ENCODE results near the gene ATF2. TPM values are rescaled to one million over a fixed set of nuclear protein-coding genes. Genes with fewer than 3 reads are reported as not detected.

Gene ATF2
- total and polyA plus RNA-seq, 2 donors (not counting 1 experiment from before 2014, with no cell fraction given), result 52.7 to 64.5 TPM

DNA sequence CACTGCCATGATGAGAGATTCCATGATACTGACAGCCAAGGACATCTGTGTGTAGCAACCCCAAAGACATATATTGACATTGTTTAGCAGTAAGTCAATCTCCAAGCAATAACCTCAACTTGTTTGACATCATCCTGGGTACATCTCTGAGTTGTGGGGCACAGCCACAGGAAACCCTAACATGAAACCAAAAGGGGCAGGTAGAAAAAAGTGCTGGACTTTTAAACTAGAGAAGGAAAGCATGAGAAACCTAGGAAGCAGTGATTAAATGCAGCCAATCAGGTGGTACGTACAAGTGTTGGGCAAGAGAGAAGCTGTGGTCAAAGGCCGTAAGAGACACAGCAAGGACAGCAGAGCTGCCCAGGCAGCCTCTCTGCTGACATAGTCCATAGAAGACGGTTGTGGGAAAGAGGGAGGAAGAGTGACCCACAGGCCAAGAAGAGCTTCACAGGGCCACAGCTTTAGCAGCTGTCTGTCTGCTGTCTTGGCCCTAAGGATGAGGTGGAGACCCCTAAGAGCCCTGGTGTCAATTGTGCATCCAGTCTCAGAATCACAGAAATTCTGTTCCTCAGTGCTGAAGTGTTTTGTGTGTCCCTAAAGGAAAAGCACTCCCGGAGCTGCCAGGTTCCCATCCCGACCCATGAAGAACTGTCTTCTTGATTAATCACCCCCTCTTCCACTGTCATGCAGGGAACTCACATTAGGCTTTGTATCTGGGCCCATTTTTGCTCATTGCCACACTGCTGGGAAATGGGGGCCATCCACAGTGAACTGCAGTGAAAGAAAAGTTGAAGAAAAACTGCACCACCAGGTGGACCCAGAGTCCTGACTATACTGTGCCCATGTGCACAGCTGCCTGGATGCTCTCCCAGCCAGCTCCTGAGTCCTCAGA is 137.4 kb downstream of the ATF2 start:
- H2AFZ ChIP-seq (ENCODE audit: low read length), result no peak overlapping the region
- no peak overlapping the region for H3K4me3 ChIP-seq (replicated peaks in 1 of 4; ENCODE audit: control extremely low read depth in 1 of 4, insufficient read depth in 1 of 4, low read depth in 3 of 4, low read length in 4 of 4)
- H3K9me3 ChIP-seq (ENCODE audit: control insufficient read depth, insufficient read depth, low read depth, low read length), result no peaks in the 10 kb centered on the region
- H4K20me1 ChIP-seq (ENCODE audit: control insufficient read depth, extremely low read depth, insufficient read depth, low read length), result no peaks in the 10 kb centered on the region
- no peak overlapping the region for H3K9ac ChIP-seq (ENCODE audit: insufficient read depth, low read length)
- no peaks in the 10 kb centered on the region for H3K27me3 ChIP-seq (ENCODE audit: control insufficient read depth, insufficient read depth, low read length)
- no peaks in the 10 kb centered on the region for H3K36me3 ChIP-seq (ENCODE audit: control insufficient read depth, insufficient read depth, low read length)
- TF ChIP-seq, protein P1, sequence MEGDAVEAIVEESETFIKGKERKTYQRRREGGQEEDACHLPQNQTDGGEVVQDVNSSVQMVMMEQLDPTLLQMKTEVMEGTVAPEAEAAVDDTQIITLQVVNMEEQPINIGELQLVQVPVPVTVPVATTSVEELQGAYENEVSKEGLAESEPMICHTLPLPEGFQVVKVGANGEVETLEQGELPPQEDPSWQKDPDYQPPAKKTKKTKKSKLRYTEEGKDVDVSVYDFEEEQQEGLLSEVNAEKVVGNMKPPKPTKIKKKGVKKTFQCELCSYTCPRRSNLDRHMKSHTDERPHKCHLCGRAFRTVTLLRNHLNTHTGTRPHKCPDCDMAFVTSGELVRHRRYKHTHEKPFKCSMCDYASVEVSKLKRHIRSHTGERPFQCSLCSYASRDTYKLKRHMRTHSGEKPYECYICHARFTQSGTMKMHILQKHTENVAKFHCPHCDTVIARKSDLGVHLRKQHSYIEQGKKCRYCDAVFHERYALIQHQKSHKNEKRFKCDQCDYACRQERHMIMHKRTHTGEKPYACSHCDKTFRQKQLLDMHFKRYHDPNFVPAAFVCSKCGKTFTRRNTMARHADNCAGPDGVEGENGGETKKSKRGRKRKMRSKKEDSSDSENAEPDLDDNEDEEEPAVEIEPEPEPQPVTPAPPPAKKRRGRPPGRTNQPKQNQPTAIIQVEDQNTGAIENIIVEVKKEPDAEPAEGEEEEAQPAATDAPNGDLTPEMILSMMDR (conservative IDR thresholded peaks at IDR 0.05 in 1 of 2, IDR thresholded peaks at IDR 0.05 in 1 of 2; ENCODE audit: low read depth in 1 of 2, low read length in 2 of 2), result peak; percentile 48
- TF ChIP-seq EZH2 (IDR thresholded peaks at IDR 0.05; ENCODE audit: low read length, missing control alignments), result no peak
- peak; percentile 37 to 59 for DNase-seq (ENCODE audit: low read depth in 2 of 2)
- H3K27ac ChIP-seq (ENCODE audit: insufficient read depth, low read length), result no peak overlapping the region
- peaks cover 2% of the 10 kb centered on the region for H3K4me1 ChIP-seq (ENCODE audit: control insufficient read depth, extremely low read depth, insufficient read depth, low read length)
- no peak overlapping the region for H3K4me2 ChIP-seq (ENCODE audit: extremely low read depth, insufficient read depth, low read length)
- no peaks in the 10 kb centered on the region for H3K79me2 ChIP-seq (ENCODE audit: control insufficient read depth, insufficient read depth, low read length)

DNA sequence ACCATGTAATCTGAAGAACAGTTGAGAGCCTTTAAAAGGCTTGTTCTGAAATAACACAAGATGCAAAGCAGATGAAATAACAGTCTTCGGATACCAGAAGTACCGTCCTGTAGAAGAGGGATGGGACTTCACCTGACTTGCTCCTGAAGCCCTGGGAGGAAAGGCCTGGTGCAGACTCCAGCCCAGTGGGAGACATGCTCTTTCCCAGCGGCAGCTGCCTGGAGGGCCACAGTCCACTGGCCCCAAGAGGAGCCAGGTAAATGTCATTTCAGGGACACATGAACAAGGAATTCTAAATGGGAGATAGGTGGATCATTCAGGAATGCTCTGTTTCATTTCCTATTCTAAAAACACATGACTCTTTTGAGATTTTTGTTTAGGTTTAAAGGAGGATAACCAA is 140.2 kb downstream of the ATF2 start:
- no peaks in the 10 kb centered on the region for H3K9me3 ChIP-seq (ENCODE audit: control insufficient read depth, insufficient read depth, low read depth, low read length)
- DNase-seq (ENCODE audit: low read depth in 2 of 2), result no peak
- TF ChIP-seq, protein P1 (conservative IDR thresholded peaks at IDR 0.05 in 1 of 2, IDR thresholded peaks at IDR 0.05 in 1 of 2; ENCODE audit: low read depth in 1 of 2, low read length in 2 of 2), result no peak
- no peak for TF ChIP-seq EZH2 (IDR thresholded peaks at IDR 0.05; ENCODE audit: low read length, missing control alignments)
- H2AFZ ChIP-seq (ENCODE audit: low read length), result no peak overlapping the region
- no peak overlapping the region for H3K9ac ChIP-seq (ENCODE audit: insufficient read depth, low read length)
- no peaks in the 10 kb centered on the region for H3K36me3 ChIP-seq (ENCODE audit: control insufficient read depth, insufficient read depth, low read length)
- no peak overlapping the region for H3K27ac ChIP-seq (ENCODE audit: insufficient read depth, low read length)
- no peak overlapping the region for H3K4me2 ChIP-seq (ENCODE audit: extremely low read depth, insufficient read depth, low read length)
- H4K20me1 ChIP-seq (ENCODE audit: control insufficient read depth, extremely low read depth, insufficient read depth, low read length), result no peaks in the 10 kb centered on the region
- no peak overlapping the region for H3K4me3 ChIP-seq (replicated peaks in 1 of 4; ENCODE audit: control extremely low read depth in 1 of 4, insufficient read depth in 1 of 4, low read depth in 3 of 4, low read length in 4 of 4)
- peaks cover 2% of the 10 kb centered on the region for H3K4me1 ChIP-seq (ENCODE audit: control insufficient read depth, extremely low read depth, insufficient read depth, low read length)
- H3K27me3 ChIP-seq (ENCODE audit: control insufficient read depth, insufficient read depth, low read length), result no peaks in the 10 kb centered on the region
- H3K79me2 ChIP-seq (ENCODE audit: control insufficient read depth, insufficient read depth, low read length), result no peaks in the 10 kb centered on the region

DNA sequence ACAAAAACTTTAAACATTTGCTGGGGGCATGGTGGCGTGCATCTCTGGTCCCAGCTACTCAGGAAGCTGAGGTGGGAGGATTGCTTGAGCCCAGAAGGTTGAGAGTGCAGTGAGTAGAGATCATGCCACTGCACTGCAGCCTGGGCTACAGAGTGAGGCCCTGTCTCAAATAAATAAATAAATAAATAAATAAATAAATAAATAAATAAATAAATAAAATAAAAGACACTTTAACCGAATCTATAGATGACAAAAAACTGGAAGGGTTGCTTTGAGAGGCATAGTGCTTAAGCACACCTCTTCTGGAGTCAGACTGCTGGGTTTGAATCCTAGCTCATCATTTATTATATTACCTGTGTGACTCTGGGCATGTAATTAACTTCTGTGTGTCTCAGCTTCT is 141.6 kb downstream of the ATF2 start:
- H3K27me3 ChIP-seq (ENCODE audit: control insufficient read depth, insufficient read depth, low read length), result no peaks in the 10 kb centered on the region
- H3K9ac ChIP-seq (ENCODE audit: insufficient read depth, low read length), result no peak overlapping the region
- H3K27ac ChIP-seq (ENCODE audit: insufficient read depth, low read length), result no peak overlapping the region
- H3K4me2 ChIP-seq (ENCODE audit: extremely low read depth, insufficient read depth, low read length), result no peak overlapping the region
- TF ChIP-seq EZH2 (IDR thresholded peaks at IDR 0.05; ENCODE audit: low read length, missing control alignments), result no peak
- TF ChIP-seq, protein P1 (conservative IDR thresholded peaks at IDR 0.05 in 1 of 2, IDR thresholded peaks at IDR 0.05 in 1 of 2; ENCODE audit: low read depth in 1 of 2, low read length in 2 of 2), result no peak
- H3K79me2 ChIP-seq (ENCODE audit: control insufficient read depth, insufficient read depth, low read length), result no peaks in the 10 kb centered on the region
- DNase-seq (ENCODE audit: low read depth in 2 of 2), result no peak
- H3K4me3 ChIP-seq (replicated peaks in 1 of 4; ENCODE audit: control extremely low read depth in 1 of 4, insufficient read depth in 1 of 4, low read depth in 3 of 4, low read length in 4 of 4), result no peak overlapping the region
- H3K36me3 ChIP-seq (ENCODE audit: control insufficient read depth, insufficient read depth, low read length), result no peaks in the 10 kb centered on the region
- no peaks in the 10 kb centered on the region for H3K9me3 ChIP-seq (ENCODE audit: control insufficient read depth, insufficient read depth, low read depth, low read length)
- H4K20me1 ChIP-seq (ENCODE audit: control insufficient read depth, extremely low read depth, insufficient read depth, low read length), result no peaks in the 10 kb centered on the region
- no peak overlapping the region for H2AFZ ChIP-seq (ENCODE audit: low read length)
- H3K4me1 ChIP-seq (ENCODE audit: control insufficient read depth, extremely low read depth, insufficient read depth, low read length), result peaks cover 2% of the 10 kb centered on the region
